ENCODE measurements around the gene ABCA1. TPM values are rescaled to one million over a fixed set of nuclear protein-coding genes. Genes with fewer than 3 reads are reported as not detected.

The ABCA1 gene
- total and polyA plus RNA-seq, 4 experiments from 2014 or later: 0.57 to 1.2 (median 0.91) TPM

DNA sequence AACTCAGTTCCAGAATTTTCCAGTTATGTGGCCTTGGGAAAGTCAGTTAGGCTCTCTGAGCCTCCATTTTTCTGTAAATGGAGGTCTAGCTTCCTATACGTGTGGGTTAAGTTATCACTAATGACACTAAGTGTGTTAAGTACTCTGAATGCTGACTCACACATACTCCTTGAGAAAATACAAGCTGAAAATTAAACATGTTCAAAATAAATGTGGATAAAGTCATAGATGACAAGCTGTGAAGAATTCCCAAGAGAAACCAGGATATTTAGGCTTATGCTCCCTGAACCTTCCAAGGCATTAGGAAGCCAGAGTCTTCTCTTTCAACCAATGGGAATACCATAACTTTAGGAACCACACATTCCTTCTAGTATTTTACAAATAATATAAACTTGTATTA lies 58.1 kb downstream of the ABCA1 start:
- H3K27me3 ChIP-seq (ENCODE audit: insufficient read depth, low read length): no peaks in the 10 kb centered on the region
- intact Hi-C loops (cut with micrococcal nuclease): no loop called here
- POLR2A ChIA-PET (ENCODE audit: partially characterized antibody): no interaction called here
- H3K27ac Mint-ChIP-seq: no peak overlapping the region
- peaks cover 0 to 1% (median 0%) of the 10 kb centered on the region in 4 donors for H3K4me1 Mint-ChIP-seq
- CTCF ChIA-PET (ENCODE audit: partially characterized antibody): no interaction called here
- H3K9me3 ChIP-seq (ENCODE audit: control insufficient read depth in 1 of 2, low read length in 2 of 2): no peaks in the 10 kb centered on the region
- DNase-seq: no peak
- peaks cover 0 to 4% of the 10 kb centered on the region in 2 donors for H3K36me3 Mint-ChIP-seq
- no peaks in the 10 kb centered on the region for H3K27me3 Mint-ChIP-seq
- H3K4me3 Mint-ChIP-seq: no peak overlapping the region
- H3K4me3 ChIP-seq (ENCODE audit: low read length in 2 of 2): no peak overlapping the region
- H3K4me1 ChIP-seq (ENCODE audit: insufficient read depth, low read length): no peaks in the 10 kb centered on the region
- peaks cover 0 to 4% (median 0%) of the 10 kb centered on the region in 8 donors for H3K9me3 Mint-ChIP-seq
- no peaks in the 10 kb centered on the region for H3K36me3 ChIP-seq (ENCODE audit: insufficient read depth, low read length)
- no peak overlapping the region for H3K27ac ChIP-seq (ENCODE audit: low read depth, low read length)

DNA sequence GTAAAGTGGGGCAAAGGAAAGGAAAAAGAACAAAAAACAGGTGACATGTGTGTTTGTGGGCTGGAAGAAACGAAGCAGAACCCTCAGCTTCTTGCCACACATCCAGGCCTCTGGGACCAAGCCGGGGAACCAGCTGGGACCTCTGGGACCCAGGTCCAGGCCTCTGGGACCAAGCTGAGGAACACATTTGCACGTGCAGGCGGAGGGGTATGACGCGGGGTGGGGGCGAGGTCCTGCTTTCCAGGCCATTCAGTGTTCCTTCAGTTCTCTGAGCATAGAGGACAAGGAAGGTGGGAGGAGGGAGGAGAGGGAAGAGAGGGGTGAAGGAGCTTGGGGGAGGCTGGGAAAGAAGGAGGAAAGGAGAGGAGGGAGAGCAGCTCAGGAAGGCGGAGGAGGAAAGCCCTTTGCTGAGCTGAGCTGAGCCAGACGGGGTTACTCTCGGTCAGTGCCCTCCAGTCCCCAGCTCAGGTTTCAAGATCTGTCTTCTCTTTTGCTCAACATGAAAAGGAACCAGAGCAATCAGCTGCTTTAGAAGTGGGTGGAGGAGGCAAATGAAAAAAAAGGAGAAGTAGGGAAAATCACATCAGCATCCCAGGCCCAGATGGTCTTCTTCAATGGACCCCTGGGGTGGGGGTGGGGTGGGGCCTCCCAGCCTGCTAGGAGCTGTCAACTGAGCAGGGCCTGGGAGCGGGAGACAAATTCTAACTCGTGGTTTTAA lies 59.1 kb downstream of the ABCA1 start:
- no peak for DNase-seq
- Histone ChIP-seq H3K36me3 (ENCODE audit: insufficient read depth, low read length) (no peaks in the 10 kb centered on the region), H3K4me3 (ENCODE audit: low read length in 2 of 2) (no peak overlapping the region), H3K27me3 (ENCODE audit: insufficient read depth, low read length) (no peaks in the 10 kb centered on the region), H3K4me1 (ENCODE audit: insufficient read depth, low read length) (no peaks in the 10 kb centered on the region), H3K27ac (ENCODE audit: low read depth, low read length) (no peak overlapping the region), H3K9me3 (ENCODE audit: control insufficient read depth in 1 of 2, low read length in 2 of 2) (no peaks in the 10 kb centered on the region)
- no peak overlapping the region for H3K27ac Mint-ChIP-seq
- peaks cover 0 to 2% (median 0%) of the 10 kb centered on the region in 8 donors for H3K9me3 Mint-ChIP-seq
- H3K27me3 Mint-ChIP-seq: no peaks in the 10 kb centered on the region
- H3K4me3 Mint-ChIP-seq: no peak overlapping the region
- peaks cover 0 to under 1% (median 0%) of the 10 kb centered on the region in 4 donors for H3K4me1 Mint-ChIP-seq
- intact Hi-C loops (cut with micrococcal nuclease): no loop called here
- ChIA-PET CTCF (ENCODE audit: partially characterized antibody) (interaction anchor here (0.7 to 1.3 kb wide), 2 partner anchors 29 to 529 kb away, joined by 3 read pairs; no protein-coding TSS in a partner anchor), POLR2A (ENCODE audit: partially characterized antibody) (no interaction called here)
- peaks cover 0 to 4% of the 10 kb centered on the region in 2 donors for H3K36me3 Mint-ChIP-seq

DNA sequence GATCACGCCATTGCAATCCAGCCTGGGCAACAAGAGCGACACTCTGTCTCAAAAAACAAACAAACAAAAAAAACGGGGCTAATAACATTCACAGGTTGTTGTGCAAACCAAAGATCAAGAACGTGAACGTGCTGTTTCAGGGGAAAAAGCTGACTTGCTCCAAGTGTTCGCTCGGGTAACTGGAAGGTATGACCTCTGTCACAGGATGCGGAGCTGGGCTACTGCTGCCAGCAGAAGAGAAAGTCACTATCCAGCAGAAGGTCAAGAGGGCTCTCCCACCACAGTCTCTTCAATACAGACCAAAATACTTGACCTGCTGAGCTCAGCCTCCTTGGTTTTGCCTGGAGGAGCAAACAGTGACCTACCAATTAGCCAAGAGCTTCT lies 59.7 kb downstream of the ABCA1 start:
- Histone ChIP-seq H3K27me3 (ENCODE audit: insufficient read depth, low read length) (no peaks in the 10 kb centered on the region), H3K27ac (ENCODE audit: low read depth, low read length) (no peak overlapping the region), H3K36me3 (ENCODE audit: insufficient read depth, low read length) (no peaks in the 10 kb centered on the region), H3K9me3 (ENCODE audit: control insufficient read depth in 1 of 2, low read length in 2 of 2) (no peaks in the 10 kb centered on the region), H3K4me3 (ENCODE audit: low read length in 2 of 2) (no peak overlapping the region), H3K4me1 (ENCODE audit: insufficient read depth, low read length) (no peaks in the 10 kb centered on the region)
- Mint-ChIP-seq H3K4me3 (no peak overlapping the region), H3K27ac (no peak overlapping the region), H3K9me3 (peaks cover 0 to 2% (median 0%) of the 10 kb centered on the region in 8 donors), H3K4me1 (peaks cover 0 to 5% (median 1%) of the 10 kb centered on the region in 4 donors), H3K27me3 (no peaks in the 10 kb centered on the region), H3K36me3 (peaks cover 0 to 4% of the 10 kb centered on the region in 2 donors)
- intact Hi-C loops (cut with micrococcal nuclease): no loop called here
- DNase-seq: no peak
- POLR2A ChIA-PET (ENCODE audit: partially characterized antibody): no interaction called here
- CTCF ChIA-PET (ENCODE audit: partially characterized antibody): interaction anchor here (0.7 to 1.3 kb wide), 2 partner anchors 29 to 530 kb away, joined by 3 read pairs; no protein-coding TSS in a partner anchor

DNA sequence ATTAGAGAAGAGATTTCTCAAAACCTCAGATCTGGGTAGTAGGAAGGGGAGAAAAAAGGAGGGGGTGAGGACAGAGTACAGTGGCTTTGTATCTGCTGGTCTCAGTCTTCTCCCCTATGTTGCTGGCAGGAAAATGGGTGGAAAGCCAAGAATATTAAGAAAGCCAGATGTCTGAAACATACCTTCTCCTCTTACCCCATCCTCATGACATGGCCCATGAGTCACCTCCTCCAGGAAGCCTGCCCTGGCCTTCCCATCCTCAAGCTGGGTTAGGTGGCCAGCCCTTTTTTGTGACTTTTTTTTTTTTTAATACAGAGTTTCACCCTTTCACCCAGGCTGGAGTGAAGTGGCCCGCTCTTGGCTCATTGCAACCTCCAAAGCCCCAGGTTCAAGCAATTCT lies 61.8 kb downstream of the ABCA1 start:
- H3K36me3 Mint-ChIP-seq: peaks cover 0 to 4% of the 10 kb centered on the region in 2 donors
- intact Hi-C loops (cut with micrococcal nuclease): no loop called here
- Histone ChIP-seq H3K4me3 (ENCODE audit: low read length in 2 of 2) (no peak overlapping the region), H3K27ac (ENCODE audit: low read depth, low read length) (no peak overlapping the region), H3K4me1 (ENCODE audit: insufficient read depth, low read length) (no peaks in the 10 kb centered on the region), H3K27me3 (ENCODE audit: insufficient read depth, low read length) (no peaks in the 10 kb centered on the region), H3K9me3 (ENCODE audit: control insufficient read depth in 1 of 2, low read length in 2 of 2) (no peaks in the 10 kb centered on the region), H3K36me3 (ENCODE audit: insufficient read depth, low read length) (no peaks in the 10 kb centered on the region)
- H3K27me3 Mint-ChIP-seq: no peaks in the 10 kb centered on the region
- peaks cover 0 to 2% (median 0%) of the 10 kb centered on the region in 8 donors for H3K9me3 Mint-ChIP-seq
- no peak overlapping the region for H3K4me3 Mint-ChIP-seq
- peak overlapping the region in 1 of 7 donors; percentile 2 for H3K27ac Mint-ChIP-seq
- no peak for DNase-seq
- ChIA-PET CTCF (ENCODE audit: partially characterized antibody) (no interaction called here), POLR2A (ENCODE audit: partially characterized antibody) (no interaction called here)
- H3K4me1 Mint-ChIP-seq: peaks cover 0 to 9% (median 3%) of the 10 kb centered on the region in 4 donors

DNA sequence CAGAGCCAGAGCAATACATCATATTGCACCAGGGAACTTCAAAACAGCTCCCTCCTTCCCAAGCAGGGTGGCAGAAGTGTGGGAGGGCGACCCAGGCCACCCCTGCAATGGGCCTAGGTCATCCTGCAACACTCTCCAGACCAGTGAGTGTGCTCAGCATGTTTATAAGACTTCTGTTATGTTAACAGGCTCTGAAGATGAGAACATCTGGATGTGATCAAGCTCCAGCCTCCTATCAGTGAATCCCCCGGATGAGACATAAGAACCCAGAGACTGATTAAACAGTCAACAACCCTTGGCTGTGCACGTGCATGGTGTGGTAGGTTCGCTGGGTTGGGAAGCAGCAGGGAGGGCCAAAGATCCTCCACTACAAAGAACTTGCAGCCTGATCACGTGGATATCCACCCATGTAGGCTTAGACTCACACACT lies 63.3 kb downstream of the ABCA1 start:
- ChIA-PET CTCF (ENCODE audit: partially characterized antibody) (interaction anchor here (2.0 to 7.3 kb wide), 4 partner anchors 39 to 552 kb away, joined by 6 to 92 read pairs (median 47); no protein-coding TSS in a partner anchor), POLR2A (ENCODE audit: partially characterized antibody) (no interaction called here)
- H3K27ac ChIP-seq (ENCODE audit: low read depth, low read length): no peak overlapping the region
- Mint-ChIP-seq H3K4me1 (peaks cover 0 to 9% (median 3%) of the 10 kb centered on the region in 4 donors), H3K36me3 (peaks cover 0 to 4% of the 10 kb centered on the region in 2 donors), H3K27me3 (no peaks in the 10 kb centered on the region), H3K27ac (no peak overlapping the region), H3K4me3 (no peak overlapping the region), H3K9me3 (no peaks in the 10 kb centered on the region)
- DNase-seq: no peak
- H3K4me3 ChIP-seq (ENCODE audit: low read length in 2 of 2): no peak overlapping the region
- no peaks in the 10 kb centered on the region for H3K27me3 ChIP-seq (ENCODE audit: insufficient read depth, low read length)
- no peaks in the 10 kb centered on the region for H3K4me1 ChIP-seq (ENCODE audit: insufficient read depth, low read length)
- intact Hi-C loops (cut with micrococcal nuclease): no loop called here
- H3K36me3 ChIP-seq (ENCODE audit: insufficient read depth, low read length): no peaks in the 10 kb centered on the region
- H3K9me3 ChIP-seq (ENCODE audit: control insufficient read depth in 1 of 2, low read length in 2 of 2): no peaks in the 10 kb centered on the region

DNA sequence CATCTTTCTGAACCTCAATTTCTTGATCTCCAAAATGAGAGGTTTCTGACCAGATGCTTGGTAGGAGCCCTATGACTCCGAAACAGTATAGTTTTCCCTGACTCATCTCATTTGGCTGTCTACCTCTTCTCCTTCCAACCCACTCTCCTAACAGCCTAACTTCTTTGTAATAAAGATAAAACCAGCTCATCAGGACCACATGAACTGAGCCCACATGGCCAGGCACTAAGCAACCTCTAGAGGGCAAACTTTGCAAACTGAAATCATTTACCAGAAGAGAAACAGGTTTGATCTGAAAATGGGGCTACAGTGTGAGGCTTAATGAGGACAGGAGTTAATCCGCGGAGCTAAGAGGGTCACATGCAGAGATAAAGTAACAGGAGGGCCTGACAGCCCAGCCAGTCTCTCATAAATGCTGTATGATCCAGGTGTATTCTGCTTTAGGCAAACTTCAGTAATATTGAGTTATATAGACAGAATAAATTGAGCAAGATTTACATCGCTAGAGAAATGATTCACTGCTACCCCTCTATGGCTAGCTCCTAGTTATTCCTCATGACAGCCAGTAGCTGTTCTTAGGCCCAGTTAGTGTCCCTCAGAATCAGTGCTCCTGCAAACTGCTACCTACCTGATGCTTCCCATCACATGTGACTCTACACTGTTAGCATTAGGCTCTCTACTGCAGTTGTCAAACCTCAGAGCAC lies 64.6 kb downstream of the ABCA1 start:
- Histone ChIP-seq H3K27me3 (ENCODE audit: insufficient read depth, low read length) (no peaks in the 10 kb centered on the region), H3K9me3 (ENCODE audit: control insufficient read depth in 1 of 2, low read length in 2 of 2) (no peaks in the 10 kb centered on the region), H3K4me3 (ENCODE audit: low read length in 2 of 2) (no peak overlapping the region), H3K27ac (ENCODE audit: low read depth, low read length) (no peak overlapping the region), H3K36me3 (ENCODE audit: insufficient read depth, low read length) (no peaks in the 10 kb centered on the region), H3K4me1 (ENCODE audit: insufficient read depth, low read length) (no peaks in the 10 kb centered on the region)
- Mint-ChIP-seq H3K27ac (peak overlapping the region in 1 of 7 donors; percentile 50), H3K4me3 (no peak overlapping the region), H3K36me3 (peaks cover 0 to under 1% of the 10 kb centered on the region in 2 donors), H3K27me3 (no peaks in the 10 kb centered on the region), H3K9me3 (no peaks in the 10 kb centered on the region), H3K4me1 (peaks cover 0 to 9% (median 3%) of the 10 kb centered on the region in 4 donors)
- CTCF ChIA-PET (ENCODE audit: partially characterized antibody): interaction anchor here (0.5 to 7.3 kb wide), 30 partner anchors 10 to 554 kb away, joined by 3 to 92 read pairs (median 4); no protein-coding TSS in a partner anchor
- POLR2A ChIA-PET (ENCODE audit: partially characterized antibody): no interaction called here
- peak; percentile 51 to 65 (median 60) for DNase-seq
- intact Hi-C loops (cut with micrococcal nuclease): loop anchor here (1.0 kb wide), 2 partner anchors 264 to 552 kb away; no protein-coding TSS in a partner anchor

DNA sequence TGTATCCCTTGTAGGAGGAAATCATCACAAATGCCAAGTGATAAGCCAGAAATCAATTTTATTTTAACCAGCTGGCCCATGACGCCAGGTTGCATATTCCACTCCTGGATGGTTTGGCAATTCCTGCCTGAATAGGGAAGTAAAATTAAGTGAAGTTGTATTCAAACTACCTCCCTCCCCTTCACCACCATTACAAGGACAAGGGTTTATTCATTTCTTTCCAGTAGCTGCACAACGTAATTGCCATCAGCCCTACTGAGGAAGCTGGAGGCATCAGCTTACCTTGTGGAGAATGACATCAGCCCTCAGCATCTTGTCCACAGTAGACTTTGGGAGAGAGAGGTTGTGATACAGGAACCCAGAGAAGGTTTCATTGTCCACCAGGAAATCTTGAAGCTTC lies 66.6 kb downstream of the ABCA1 start:
- CTCF ChIA-PET (ENCODE audit: partially characterized antibody): interaction anchor here (0.6 to 7.3 kb wide), 6 partner anchors 24 to 556 kb away, joined by 3 to 92 read pairs (median 4); no protein-coding TSS in a partner anchor
- Histone ChIP-seq H3K4me3 (ENCODE audit: low read length in 2 of 2) (no peak overlapping the region), H3K27me3 (ENCODE audit: insufficient read depth, low read length) (no peaks in the 10 kb centered on the region), H3K4me1 (ENCODE audit: insufficient read depth, low read length) (no peaks in the 10 kb centered on the region), H3K9me3 (ENCODE audit: control insufficient read depth in 1 of 2, low read length in 2 of 2) (no peaks in the 10 kb centered on the region), H3K36me3 (ENCODE audit: insufficient read depth, low read length) (no peaks in the 10 kb centered on the region), H3K27ac (ENCODE audit: low read depth, low read length) (no peak overlapping the region)
- H3K9me3 Mint-ChIP-seq: no peaks in the 10 kb centered on the region
- peaks cover 0 to 9% (median 3%) of the 10 kb centered on the region in 4 donors for H3K4me1 Mint-ChIP-seq
- no peak overlapping the region for H3K4me3 Mint-ChIP-seq
- POLR2A ChIA-PET (ENCODE audit: partially characterized antibody): no interaction called here
- intact Hi-C loops (cut with micrococcal nuclease): no loop called here
- H3K27ac Mint-ChIP-seq: peak overlapping the region in 1 of 7 donors; percentile 25
- H3K36me3 Mint-ChIP-seq: no peaks in the 10 kb centered on the region
- H3K27me3 Mint-ChIP-seq: no peaks in the 10 kb centered on the region
- DNase-seq: no peak
